ENCODE results near the gene HOGA1.

HOGA1 gene

DNA sequence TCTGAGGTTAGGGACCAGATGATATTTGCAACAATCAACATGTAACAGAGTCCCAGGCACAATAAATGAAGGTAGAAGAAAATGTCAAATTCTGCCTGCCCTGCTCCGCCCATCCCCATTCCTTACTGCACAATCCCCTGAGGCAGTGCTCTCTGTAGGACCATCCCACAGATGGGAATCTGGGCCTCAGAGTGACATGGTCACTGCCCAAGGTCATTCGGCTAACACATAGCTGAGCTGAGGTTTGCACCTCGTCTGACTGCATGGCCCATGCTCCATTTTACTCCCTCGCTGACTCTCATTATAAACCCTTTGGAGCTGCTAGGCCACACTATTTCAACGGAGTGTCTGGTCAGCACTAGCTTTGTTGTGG, 1.2 kb downstream of the HOGA1 start:
- H3K27ac Mint-ChIP-seq, result no peak overlapping the region
- ATAC-seq, result no peak

DNA sequence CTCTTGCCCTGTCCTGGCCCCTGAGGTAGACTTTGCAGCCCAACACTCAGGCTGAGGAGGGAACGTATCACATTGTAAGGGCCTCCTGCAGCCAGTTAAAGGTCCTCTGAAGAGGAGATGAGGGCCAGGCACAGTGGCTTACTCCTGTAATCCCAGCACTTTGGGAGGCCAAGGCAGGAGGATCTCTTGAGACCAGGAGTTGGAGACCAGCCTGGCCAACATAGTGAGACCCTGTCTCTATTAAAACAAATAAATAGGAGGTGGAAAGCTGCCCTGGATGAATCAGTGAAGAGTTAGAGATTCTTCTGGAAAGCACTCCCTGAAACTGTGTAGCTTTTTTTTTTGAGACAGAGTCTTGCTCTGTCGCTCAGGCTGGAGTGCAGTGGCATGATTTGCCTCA, 3.0 kb downstream of the HOGA1 start:
- DNase-seq (ENCODE audit: low spot score in 2 of 2) (no peak), ATAC-seq (no peak)
- H3K4me3 Mint-ChIP-seq, result no peak overlapping the region
- no peak overlapping the region for H3K27ac Mint-ChIP-seq
- peaks cover 7% of the 10 kb centered on the region for H3K4me1 Mint-ChIP-seq
- peaks cover 5% of the 10 kb centered on the region for H3K36me3 Mint-ChIP-seq
- H3K9me3 Mint-ChIP-seq, result no peaks in the 10 kb centered on the region

More for the DNA sequence above, 1.2 kb downstream of the HOGA1 start:
- peaks cover 3% of the 10 kb centered on the region for H3K4me1 Mint-ChIP-seq
- H3K9me3 Mint-ChIP-seq, result no peaks in the 10 kb centered on the region
- peaks cover 4% of the 10 kb centered on the region for H3K36me3 Mint-ChIP-seq
- no peak overlapping the region for H3K4me3 Mint-ChIP-seq
- no peak for DNase-seq (ENCODE audit: low spot score in 2 of 2)

DNA sequence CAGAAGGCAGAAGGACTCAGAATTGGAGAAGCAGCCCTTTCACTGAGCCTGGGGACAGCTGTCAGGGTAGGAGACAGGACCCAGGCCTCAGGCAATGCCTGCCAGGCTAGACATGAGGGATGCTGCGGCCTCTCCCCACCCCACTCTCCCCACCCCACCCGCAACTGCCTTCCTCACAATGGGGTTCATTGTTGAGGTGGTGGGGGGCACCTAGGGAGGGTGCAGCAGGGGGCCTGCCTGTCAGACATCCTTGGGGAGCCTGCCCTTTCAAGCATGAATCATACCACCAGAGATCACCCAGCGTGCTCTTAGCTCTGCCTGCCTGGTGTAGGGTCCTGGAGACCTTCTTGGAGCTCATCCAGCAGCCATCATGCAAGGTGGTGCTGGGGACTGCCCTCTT, 5.3 kb downstream of the HOGA1 start, which contains the start of gene C10orf62:
Gene C10orf62, plus strand, starts transcription at position 243 of the 400 bp plus-strand sequence. CDS start 177 bp downstream, outside the sequence.
- peak within 1 kb of the TSS; percentile 68 for H3K27ac Mint-ChIP-seq
- H3K9me3 Mint-ChIP-seq, result no peaks in the 10 kb centered on the region
- no peak for DNase-seq (ENCODE audit: low spot score in 2 of 2)
- peaks cover 7% of the 10 kb centered on the region for H3K4me1 Mint-ChIP-seq
- no peak for ATAC-seq
- H3K36me3 Mint-ChIP-seq, result peaks cover 5% of the 10 kb centered on the region
- peak within 1 kb of the TSS; percentile 30 for H3K4me3 Mint-ChIP-seq

DNA sequence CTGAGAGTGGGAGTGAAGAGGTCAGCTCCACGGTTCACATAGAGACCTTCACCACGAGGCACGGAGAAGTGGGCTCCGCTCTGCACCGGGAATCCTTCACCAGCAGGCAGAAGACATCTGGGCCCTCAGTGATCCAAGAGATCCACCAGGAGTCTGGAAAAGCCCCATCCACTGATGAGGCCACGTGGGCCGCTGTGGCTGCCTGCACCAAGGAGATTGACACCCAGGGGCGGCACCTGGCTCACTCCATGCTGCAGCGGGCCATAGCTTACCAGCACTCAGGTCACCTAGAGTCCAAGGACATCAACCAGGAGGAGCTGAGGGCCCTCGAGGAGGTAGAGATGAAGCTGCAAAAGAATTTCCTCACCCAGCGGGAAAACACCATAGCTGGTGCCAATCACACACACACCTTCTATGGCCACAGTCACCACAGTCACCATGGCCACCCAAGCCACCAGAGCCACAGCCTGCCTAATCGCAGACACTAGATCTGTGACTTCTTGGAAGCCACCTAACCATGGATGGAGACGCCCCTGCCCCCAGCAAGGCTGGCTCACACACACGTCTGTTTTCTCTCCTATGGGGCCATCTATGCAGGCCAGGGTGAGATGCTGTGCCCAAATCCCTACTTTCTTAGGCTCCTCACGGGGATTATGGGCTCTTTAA, 6.0 kb downstream of the HOGA1 start:
- peaks cover 7% of the 10 kb centered on the region for H3K4me1 Mint-ChIP-seq
- peak overlapping the region; percentile 30 for H3K4me3 Mint-ChIP-seq
- peak; percentile 32 to 77 for DNase-seq (ENCODE audit: low spot score in 2 of 2)
- H3K27ac Mint-ChIP-seq, result peak overlapping the region; percentile 68
- peaks cover 5% of the 10 kb centered on the region for H3K36me3 Mint-ChIP-seq
- ATAC-seq, result peak; percentile 93
- no peaks in the 10 kb centered on the region for H3K9me3 Mint-ChIP-seq

DNA sequence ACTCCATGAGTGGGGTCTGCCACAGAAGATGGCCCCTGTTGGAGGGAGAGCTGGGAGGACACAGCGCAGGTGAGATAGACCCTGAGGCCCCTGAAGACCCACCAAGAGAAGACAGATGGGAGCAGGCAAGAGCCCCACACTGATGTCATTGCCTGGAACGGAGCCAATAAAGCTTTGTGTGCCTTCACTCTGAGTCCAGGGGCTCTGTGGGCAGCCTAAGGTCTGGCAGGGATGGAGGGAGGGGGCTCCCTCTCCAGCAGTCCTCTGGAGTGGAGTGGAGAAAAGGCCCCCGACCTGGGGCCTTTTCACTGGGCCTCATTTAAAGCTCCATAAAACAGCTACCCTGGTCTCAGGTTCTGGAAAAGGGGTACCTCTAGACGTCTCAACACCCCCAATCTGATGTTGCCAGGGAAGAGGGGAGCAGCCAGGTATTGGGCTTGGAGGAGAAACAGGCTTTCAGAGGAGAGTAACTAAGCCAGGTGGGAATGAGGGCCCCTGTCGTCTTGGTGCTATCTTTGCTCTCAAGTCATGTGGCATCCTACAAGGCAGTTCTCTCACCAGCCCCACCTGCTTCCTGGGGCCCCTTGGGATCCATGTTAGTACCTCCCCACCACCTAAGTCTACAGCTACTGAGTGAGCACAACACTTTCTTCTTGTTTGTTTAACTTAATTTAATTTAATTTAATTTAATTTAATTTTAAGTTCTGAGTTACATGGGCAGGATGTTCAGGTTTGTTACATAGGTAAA, 6.7 kb downstream of the HOGA1 start:
- H3K36me3 Mint-ChIP-seq, result peaks cover 5% of the 10 kb centered on the region
- ATAC-seq, result no peak
- H3K4me3 Mint-ChIP-seq, result peak overlapping the region; percentile 30

DNA sequence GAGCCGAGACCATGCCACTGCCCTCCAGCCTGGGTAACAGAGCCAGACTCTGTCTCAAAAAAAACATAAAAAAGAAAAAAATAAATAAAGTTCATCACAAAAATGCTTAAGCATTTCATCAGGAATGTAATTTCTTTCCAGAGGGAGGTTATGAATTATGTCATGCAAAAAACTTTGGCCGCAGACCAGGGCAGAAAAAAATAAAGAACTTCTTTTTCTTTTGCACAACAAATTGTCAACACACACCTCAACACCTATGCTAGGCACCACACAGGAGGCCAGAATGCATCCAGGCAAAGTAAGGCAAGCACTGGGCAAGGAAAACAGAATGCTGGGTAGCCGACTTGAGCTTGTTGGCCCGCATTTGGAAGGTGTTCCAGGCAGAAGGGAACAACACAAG, 9.2 kb downstream of the HOGA1 start:
- Mint-ChIP-seq H3K4me3 (no peak overlapping the region), H3K27ac (no peak overlapping the region)
- DNase-seq (ENCODE audit: low spot score in 2 of 2), result no peak

More for the DNA sequence above, 6.7 kb downstream of the HOGA1 start:
- Mint-ChIP-seq H3K27ac (peak overlapping the region; percentile 68), H3K9me3 (no peaks in the 10 kb centered on the region), H3K4me1 (peaks cover 7% of the 10 kb centered on the region)
- no peak for DNase-seq (ENCODE audit: low spot score in 2 of 2)

DNA sequence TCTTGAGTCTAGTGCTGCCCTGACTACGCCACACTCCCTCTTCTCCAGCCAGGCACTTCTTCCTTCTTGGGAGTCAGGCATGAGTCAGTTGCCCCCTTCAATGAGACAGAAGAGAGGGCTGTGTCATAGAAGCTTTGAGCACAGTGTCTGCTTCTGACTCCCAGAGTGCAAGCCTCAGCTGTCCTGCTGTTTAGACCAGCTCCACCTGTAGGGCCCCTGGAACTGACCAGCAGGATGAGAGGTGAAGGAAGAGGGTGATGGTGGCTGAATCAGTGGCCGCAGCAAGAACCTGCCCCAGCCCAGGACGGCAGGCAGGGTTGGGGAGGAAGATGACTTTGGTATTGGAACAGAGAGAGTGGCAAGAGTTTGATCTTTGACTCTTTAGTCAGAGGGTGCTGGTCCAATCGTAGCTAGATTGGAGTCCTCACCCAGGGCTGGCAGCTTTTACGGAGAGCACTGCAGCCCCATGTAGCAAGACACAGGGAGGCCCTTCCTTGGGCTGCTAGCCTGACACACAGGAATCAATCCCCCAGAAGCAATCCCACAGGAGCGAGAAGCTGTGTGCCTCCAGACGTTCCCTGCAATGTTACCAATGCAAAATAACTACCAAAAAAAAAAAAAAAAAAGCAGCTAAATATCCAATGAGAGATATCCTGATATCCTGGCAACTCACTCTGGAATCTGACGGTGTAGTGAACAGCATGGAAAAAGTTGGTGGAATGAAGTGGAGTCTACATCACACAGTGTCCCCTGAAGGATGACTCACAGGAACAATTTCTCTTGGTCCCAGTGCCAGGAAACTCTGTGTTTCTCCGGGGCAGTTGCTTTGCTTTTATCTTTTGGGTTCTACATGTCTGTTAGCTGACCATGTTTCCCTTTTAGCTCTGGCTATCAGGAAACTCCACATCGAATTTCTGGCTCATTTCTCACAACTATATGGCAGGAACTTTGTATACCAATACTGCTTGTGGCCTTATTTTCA, 12.2 kb downstream of the HOGA1 start:
- no peak for DNase-seq (ENCODE audit: low spot score in 2 of 2)
- Mint-ChIP-seq H3K4me1 (no peaks in the 10 kb centered on the region), H3K36me3 (no peaks in the 10 kb centered on the region), H3K4me3 (no peak overlapping the region), H3K27ac (no peak overlapping the region), H3K9me3 (no peaks in the 10 kb centered on the region)
- peak; percentile 47 for ATAC-seq

More for the DNA sequence above, 9.2 kb downstream of the HOGA1 start:
- H3K9me3 Mint-ChIP-seq, result no peaks in the 10 kb centered on the region
- peaks cover 5% of the 10 kb centered on the region for H3K36me3 Mint-ChIP-seq
- ATAC-seq, result no peak
- H3K4me1 Mint-ChIP-seq, result peaks cover 7% of the 10 kb centered on the region

DNA sequence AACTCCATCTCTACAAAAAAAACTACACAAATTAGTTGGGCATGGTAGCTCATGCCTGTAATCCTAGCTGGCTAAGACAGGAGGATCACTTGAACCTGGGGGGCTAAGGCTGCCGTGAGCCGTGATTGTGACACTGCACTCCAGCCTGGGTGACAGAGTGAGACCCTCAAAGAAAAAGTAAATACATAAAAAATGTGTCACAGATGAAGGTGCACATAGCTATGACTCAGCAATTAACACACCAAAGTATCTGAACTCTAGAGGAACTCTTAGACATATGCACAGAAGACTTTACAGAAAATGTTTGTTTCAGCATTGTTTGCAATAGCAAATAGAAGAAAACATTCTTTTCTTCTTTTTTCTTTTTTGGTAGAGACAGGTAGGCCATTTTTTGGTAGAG, 13.6 kb downstream of the HOGA1 start:
- H3K4me1 Mint-ChIP-seq, result no peaks in the 10 kb centered on the region
- H3K27ac Mint-ChIP-seq, result no peak overlapping the region
- no peaks in the 10 kb centered on the region for H3K9me3 Mint-ChIP-seq
- no peak for DNase-seq (ENCODE audit: low spot score in 2 of 2)
- no peak overlapping the region for H3K4me3 Mint-ChIP-seq
- ATAC-seq, result no peak
- H3K36me3 Mint-ChIP-seq, result no peaks in the 10 kb centered on the region

DNA sequence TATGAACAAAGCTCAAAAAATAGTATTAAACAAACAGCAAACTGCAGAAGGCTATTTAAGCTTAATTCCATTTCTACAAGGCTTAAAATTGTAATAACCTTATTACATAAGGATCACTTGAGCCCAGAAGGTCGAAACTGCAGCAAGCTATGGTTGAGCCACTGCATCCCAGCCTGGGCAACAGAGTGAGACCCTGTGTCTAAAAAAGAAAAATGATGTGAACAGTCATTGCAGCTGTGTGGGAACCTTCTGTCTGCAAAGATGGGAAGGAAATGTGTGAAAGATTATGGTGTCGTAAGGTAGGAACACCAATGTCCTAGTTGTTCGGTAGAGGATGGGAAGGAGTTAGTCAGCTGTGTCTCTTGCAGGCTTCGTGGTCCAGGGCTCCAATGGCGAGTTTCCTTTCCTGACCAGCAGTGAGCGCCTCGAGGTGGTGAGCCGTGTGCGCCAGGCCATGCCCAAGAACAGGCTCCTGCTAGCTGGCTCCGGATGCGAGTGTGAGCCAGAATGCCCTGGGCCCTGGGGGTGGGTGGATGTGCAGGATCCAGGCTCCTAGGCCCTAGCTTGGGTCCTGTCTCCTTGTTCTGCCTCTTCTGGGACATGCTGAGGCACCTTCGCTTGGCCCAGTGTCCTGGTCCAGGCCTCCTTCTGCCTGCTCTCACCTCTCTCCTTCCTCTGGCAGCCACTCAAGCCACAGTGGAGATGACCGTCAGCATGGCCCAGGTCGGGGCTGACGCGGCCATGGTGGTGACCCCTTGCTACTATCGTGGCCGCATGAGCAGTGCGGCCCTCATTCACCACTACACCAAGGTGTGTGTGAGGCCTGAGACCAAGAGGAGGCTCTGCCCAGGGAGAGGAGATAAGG, 14.4 kb downstream of the HOGA1 start:
- DNase-seq (ENCODE audit: low spot score in 2 of 2) (no peak), ATAC-seq (no peak)
- H3K9me3 Mint-ChIP-seq, result no peaks in the 10 kb centered on the region
- no peak overlapping the region for H3K4me3 Mint-ChIP-seq
- no peaks in the 10 kb centered on the region for H3K4me1 Mint-ChIP-seq
- peak overlapping the region; percentile 15 for H3K27ac Mint-ChIP-seq
- no peaks in the 10 kb centered on the region for H3K36me3 Mint-ChIP-seq

DNA sequence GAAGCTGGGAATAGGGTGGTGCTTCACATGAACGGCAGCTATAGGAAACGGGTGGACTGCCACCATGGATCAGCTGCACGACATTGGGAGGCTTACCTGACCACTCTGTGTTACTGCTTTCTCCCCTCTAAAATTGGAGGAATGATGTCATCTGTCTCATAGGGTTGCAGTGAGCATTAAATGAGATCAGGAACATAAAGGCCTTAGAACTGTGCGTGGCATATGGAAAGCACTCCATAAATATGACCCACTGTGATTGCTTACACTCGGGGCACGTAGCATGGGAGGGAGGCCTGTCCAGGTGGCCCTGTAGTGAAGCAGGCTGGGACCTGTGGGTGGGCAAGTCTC, 15.1 kb downstream of the HOGA1 start:
- no peaks in the 10 kb centered on the region for H3K9me3 Mint-ChIP-seq
- H3K27ac Mint-ChIP-seq, result peak overlapping the region; percentile 15
- DNase-seq (ENCODE audit: low spot score in 2 of 2), result no peak
- no peaks in the 10 kb centered on the region for H3K4me1 Mint-ChIP-seq
- H3K4me3 Mint-ChIP-seq, result no peak overlapping the region
- no peak for ATAC-seq
- no peaks in the 10 kb centered on the region for H3K36me3 Mint-ChIP-seq

DNA sequence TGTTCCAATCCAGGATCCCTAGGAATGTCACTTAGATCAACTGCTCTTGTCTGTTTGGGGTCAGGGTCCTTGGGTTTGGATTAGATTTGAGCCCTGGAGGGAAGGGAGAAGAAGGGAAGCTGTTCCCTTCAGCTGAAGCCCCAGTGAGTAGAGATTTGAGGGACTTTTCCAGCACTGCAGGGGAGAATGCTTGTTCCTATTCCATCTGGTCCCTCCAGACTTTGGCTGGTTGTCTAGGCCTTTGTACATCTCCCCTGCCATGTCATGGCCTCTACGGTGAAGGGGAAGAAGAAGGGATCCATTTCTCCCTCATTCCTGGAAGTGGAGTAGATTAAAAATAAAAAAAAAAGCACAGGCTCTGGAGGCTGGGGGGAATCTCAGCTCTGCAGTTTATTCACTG, 16.4 kb downstream of the HOGA1 start:
- ATAC-seq (no peak), DNase-seq (ENCODE audit: low spot score in 2 of 2) (no peak)
- Mint-ChIP-seq H3K27ac (peak overlapping the region; percentile 21), H3K36me3 (no peaks in the 10 kb centered on the region), H3K4me3 (no peak overlapping the region), H3K4me1 (no peaks in the 10 kb centered on the region), H3K9me3 (no peaks in the 10 kb centered on the region)

DNA sequence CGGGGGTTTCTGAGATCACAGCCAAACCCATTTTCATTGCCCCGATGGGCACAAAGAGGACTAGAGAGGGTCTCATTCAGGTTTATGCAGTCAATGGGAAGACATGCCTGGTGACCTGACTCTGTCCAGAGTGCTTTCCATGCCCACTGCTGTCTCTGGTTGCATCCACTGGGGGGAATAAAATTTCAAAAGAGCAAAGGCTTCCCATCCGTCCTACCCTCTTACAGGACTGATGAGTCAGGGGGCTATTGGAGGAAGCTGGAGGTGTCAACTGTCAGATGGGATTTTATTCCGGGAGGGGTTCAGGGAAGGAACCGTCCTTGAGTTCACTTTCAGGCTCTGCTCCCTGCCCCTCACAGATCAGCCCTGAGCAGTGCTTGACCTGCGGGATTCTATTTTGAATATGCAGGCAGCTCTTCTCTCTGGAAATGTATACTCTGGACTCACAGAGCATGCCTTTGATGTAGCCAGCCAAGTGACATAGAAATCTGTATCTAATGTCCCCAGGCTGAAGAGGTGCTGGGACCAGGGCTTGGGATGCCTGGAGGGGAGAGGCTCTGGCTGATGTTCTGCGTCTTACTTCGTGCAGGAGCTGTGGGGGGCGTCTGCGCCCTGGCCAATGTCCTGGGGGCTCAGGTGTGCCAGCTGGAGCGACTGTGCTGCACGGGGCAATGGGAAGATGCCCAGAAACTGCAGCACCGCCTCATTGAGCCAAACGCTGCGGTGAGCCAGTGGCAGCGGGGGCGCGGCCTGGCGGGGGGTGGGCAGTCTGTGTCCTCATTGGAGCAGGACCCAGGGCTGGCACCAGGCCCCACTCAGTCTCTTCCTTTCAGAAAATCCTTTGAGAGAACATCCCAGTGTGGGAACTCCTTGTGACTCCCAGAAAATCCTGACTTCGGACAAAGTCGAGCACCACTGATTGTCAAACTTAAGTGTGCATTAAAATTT, 17.4 kb downstream of the HOGA1 start:
- H3K4me1 Mint-ChIP-seq, result no peaks in the 10 kb centered on the region
- H3K36me3 Mint-ChIP-seq, result no peaks in the 10 kb centered on the region
- H3K9me3 Mint-ChIP-seq, result no peaks in the 10 kb centered on the region
- H3K27ac Mint-ChIP-seq, result no peak overlapping the region
- no peak for ATAC-seq
- DNase-seq (ENCODE audit: low spot score in 2 of 2), result no peak
- no peak overlapping the region for H3K4me3 Mint-ChIP-seq

DNA sequence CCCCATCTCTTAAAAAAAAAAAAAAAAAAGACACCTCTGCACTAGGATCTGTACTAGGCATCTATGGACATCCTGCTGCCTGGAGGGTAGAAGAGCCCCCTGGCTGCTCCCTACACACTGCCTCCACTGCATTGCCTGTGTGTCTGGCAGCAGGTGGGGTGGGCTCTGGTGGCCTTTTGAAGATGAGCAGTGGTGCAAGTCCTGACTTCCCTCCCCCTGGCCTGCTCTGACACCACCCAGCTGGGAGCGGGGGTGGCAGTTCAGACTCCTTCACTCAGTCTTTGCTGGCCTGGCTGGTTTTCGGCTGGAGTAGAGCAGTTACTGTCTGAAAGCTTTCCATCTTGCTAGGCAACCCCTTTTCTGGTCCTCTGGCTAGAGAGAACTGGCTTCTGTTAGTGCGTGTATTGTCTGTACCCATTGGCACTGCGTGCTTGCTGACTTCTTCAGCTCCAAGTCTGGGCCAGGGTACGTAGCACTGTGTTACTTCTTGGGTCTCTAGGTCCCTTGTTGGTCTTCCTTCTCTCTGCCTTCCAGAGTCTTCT, 23.0 kb downstream of the HOGA1 start:
- H3K9me3 Mint-ChIP-seq, result no peaks in the 10 kb centered on the region
- no peaks in the 10 kb centered on the region for H3K36me3 Mint-ChIP-seq
- ATAC-seq, result no peak
- H3K27ac Mint-ChIP-seq, result no peak overlapping the region
- no peaks in the 10 kb centered on the region for H3K4me1 Mint-ChIP-seq
- no peak overlapping the region for H3K4me3 Mint-ChIP-seq
- DNase-seq (ENCODE audit: low spot score in 2 of 2), result no peak
